Choroid plexus epithelial cell (primary cell): Measurements from ENCODE around the gene CHAF1A.

Experiments used
- DNase-seq: peaks from one replicate; pipeline ENCODE4 v3.0.0-alpha.2; 2010; ENCODE audit warnings: low read depth
- H3K4me3 ChIP-seq: 2 replicates; pipeline ENCODE4 v1.5.1; 2011; ENCODE audit warnings: low read depth, mild to moderate bottlenecking, control low read depth, low read length, moderate library complexity
- CTCF ChIP-seq: conservative IDR thresholded peaks from 2 replicates; pipeline ENCODE4 v1.5.1; 2011; ENCODE audit warnings: low read depth, mild to moderate bottlenecking, control low read depth, inconsistent platforms, low read length, moderate library complexity

The CHAF1A gene

GRCh38 chr19:4454747-4455718, 52.6 kb downstream of the CHAF1A start:
- H3K4me3 ChIP-seq: peak overlapping the region; percentile 77
- DNase-seq: peak; percentile 70
- TF ChIP-seq CTCF: no peak

GRCh38 chr19:4455719-4456475, 53.5 kb downstream of the CHAF1A start:
- peak; percentile 86 for DNase-seq
- H3K4me3 ChIP-seq: peak overlapping the region; percentile 77
- TF ChIP-seq CTCF: peak; percentile 22

- peak overlapping the region; percentile 77 for H3K4me3 ChIP-seq
- peak; percentile 18 for TF ChIP-seq CTCF
- peak; percentile 71 for DNase-seq
Observed at GRCh38 chr19:4456476-4456842, 54.0 kb downstream of the CHAF1A start.

- DNase-seq: peak; percentile 78
Observed at GRCh38 chr19:4456843-4457653, 54.6 kb downstream of the CHAF1A start.

GRCh38 chr19:4457654-4458395, 55.4 kb downstream of the CHAF1A start, which contains the start of gene UBXN6:
UBXN6 (minus strand) TSS chr19:4457794; CDS start chr19:4457697, 97 bp downstream.
- H3K4me3 ChIP-seq: peak within 1 kb of the TSS; percentile 77
- peak; percentile 23 for TF ChIP-seq CTCF
- DNase-seq: peak; percentile 99

More at GRCh38 chr19:4456843-4457653, 54.6 kb downstream of the CHAF1A start:
- peak overlapping the region; percentile 77 for H3K4me3 ChIP-seq
- TF ChIP-seq CTCF: no peak
